Chondrocyte (in vitro differentiated cells): ENCODE results near the gene OPHN1. TPM values are rescaled to one million over a fixed set of nuclear protein-coding genes. Genes with fewer than 3 reads are reported as not detected.
"Not testable (repeated sequence)": the region's sequence is repeated elsewhere in the genome, so short reads cannot be mapped to it uniquely, and the experiment has no call there.

Experiments used
- DNase-seq: peaks from one replicate; pipeline ENCODE4 v3.0.0; 2021; ENCODE audit warnings: mixed read lengths, low spot score
- H3K27ac Mint-ChIP-seq: one replicate; pipeline ENCODE4 v1.8.0; 2021; ENCODE audit warnings: mild to moderate bottlenecking, moderate library complexity, mixed read lengths; ENCODE audit not compliant: unreplicated experiment
- H3K27me3 Mint-ChIP-seq: 2 replicates; pipeline ENCODE4 v1.8.0; 2021; ENCODE audit warnings: low read depth, mixed read lengths
- H3K36me3 Mint-ChIP-seq: 2 replicates; pipeline ENCODE4 v1.8.0; 2021; ENCODE audit warnings: low read depth, mixed read lengths
- H3K4me1 Mint-ChIP-seq: 2 replicates; pipeline ENCODE4 v1.8.0; 2021; ENCODE audit warnings: low read depth, mild to moderate bottlenecking, mixed read lengths
- H3K4me3 Mint-ChIP-seq: one replicate; pipeline ENCODE4 v1.8.0; 2021; ENCODE audit warnings: mild to moderate bottlenecking, moderate library complexity, mixed read lengths; ENCODE audit not compliant: unreplicated experiment
- H3K9me3 Mint-ChIP-seq: 2 replicates; pipeline ENCODE4 v1.8.0; 2021; ENCODE audit warnings: low read depth, mixed read lengths
- total RNA-seq: library from RNA; stranded (reverse); gene quantifications from 3 replicates; pipeline ENCODE4 v1.2.1, GENCODE V29; 2021
- TF ChIP-seq, protein P1 (sequence below): fragments of 200-600 bp; sonication (generic); IDR thresholded peaks from 2 replicates; pipeline ENCODE4 v1.5.0; 2021; ENCODE audit warnings: antibody characterized with exemption, mild to moderate bottlenecking, moderate library complexity

Gene OPHN1
- total RNA-seq, 1 donor from 2014 or later = 6.1 TPM

- no peak for DNase-seq
- TF ChIP-seq, protein P1, sequence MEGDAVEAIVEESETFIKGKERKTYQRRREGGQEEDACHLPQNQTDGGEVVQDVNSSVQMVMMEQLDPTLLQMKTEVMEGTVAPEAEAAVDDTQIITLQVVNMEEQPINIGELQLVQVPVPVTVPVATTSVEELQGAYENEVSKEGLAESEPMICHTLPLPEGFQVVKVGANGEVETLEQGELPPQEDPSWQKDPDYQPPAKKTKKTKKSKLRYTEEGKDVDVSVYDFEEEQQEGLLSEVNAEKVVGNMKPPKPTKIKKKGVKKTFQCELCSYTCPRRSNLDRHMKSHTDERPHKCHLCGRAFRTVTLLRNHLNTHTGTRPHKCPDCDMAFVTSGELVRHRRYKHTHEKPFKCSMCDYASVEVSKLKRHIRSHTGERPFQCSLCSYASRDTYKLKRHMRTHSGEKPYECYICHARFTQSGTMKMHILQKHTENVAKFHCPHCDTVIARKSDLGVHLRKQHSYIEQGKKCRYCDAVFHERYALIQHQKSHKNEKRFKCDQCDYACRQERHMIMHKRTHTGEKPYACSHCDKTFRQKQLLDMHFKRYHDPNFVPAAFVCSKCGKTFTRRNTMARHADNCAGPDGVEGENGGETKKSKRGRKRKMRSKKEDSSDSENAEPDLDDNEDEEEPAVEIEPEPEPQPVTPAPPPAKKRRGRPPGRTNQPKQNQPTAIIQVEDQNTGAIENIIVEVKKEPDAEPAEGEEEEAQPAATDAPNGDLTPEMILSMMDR = no peak
- H3K27ac Mint-ChIP-seq = no peak overlapping the region
- H3K36me3 Mint-ChIP-seq = no peaks in the 10 kb centered on the region
- H3K4me3 Mint-ChIP-seq = no peak overlapping the region
- H3K27me3 Mint-ChIP-seq = no peaks in the 10 kb centered on the region
- peaks cover 8% of the 10 kb centered on the region for H3K4me1 Mint-ChIP-seq
- H3K9me3 Mint-ChIP-seq = peaks cover 7% of the 10 kb centered on the region
Measured at GRCh38 chrX:68398291-68398690, 35.0 kb downstream of the OPHN1 start.

DNA sequence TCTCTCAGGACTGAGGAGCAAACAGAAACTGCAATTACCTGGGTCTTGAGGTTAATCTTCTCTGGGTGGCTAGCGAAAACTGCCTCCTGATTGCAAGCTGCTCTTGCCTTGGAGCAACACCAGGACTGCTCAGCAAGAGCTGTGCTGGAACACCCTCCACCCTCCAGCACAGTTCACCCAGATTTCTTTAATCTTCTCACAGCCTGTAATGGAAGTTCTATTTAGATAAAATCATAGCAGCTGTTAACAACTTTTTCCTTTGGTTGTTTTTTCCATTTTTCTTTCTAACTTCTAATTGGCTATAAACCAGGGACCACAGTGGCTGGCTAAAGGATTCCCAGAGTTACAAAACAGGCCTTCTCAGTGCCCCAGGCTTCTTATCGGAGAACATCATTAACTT is 36.3 kb downstream of the OPHN1 start:
- Mint-ChIP-seq H3K4me1 (no peaks in the 10 kb centered on the region), H3K9me3 (peaks cover 6% of the 10 kb centered on the region), H3K27ac (no peak overlapping the region), H3K4me3 (no peak overlapping the region), H3K36me3 (no peaks in the 10 kb centered on the region), H3K27me3 (no peaks in the 10 kb centered on the region)
- no peak for DNase-seq
- TF ChIP-seq, protein P1 = no peak

GRCh38 chrX:68389419-68389960 is 43.8 kb downstream of the OPHN1 start:
- not testable (repeated sequence) for H3K4me3 Mint-ChIP-seq, H3K27me3 Mint-ChIP-seq, H3K9me3 Mint-ChIP-seq, DNase-seq, H3K36me3 Mint-ChIP-seq
- Mint-ChIP-seq H3K27ac (peak overlapping the region; percentile 64), H3K4me1 (peaks cover 14% of the 10 kb centered on the region)

- peaks cover 5% of the 10 kb centered on the region for H3K9me3 Mint-ChIP-seq
Measured at GRCh38 chrX:68387776-68388175, 45.5 kb downstream of the OPHN1 start.

GRCh38 chrX:68383540-68383939 is 49.8 kb downstream of the OPHN1 start:
- Mint-ChIP-seq H3K36me3 (peaks cover 2% of the 10 kb centered on the region), H3K27me3 (no peaks in the 10 kb centered on the region), H3K9me3 (peaks cover 10% of the 10 kb centered on the region), H3K27ac (no peak overlapping the region), H3K4me1 (peaks cover 10% of the 10 kb centered on the region), H3K4me3 (no peak overlapping the region)
- DNase-seq = no peak
- TF ChIP-seq, protein P1 = no peak

More at GRCh38 chrX:68387776-68388175, 45.5 kb downstream of the OPHN1 start:
- H3K27ac Mint-ChIP-seq = peak overlapping the region; percentile 3
- peaks cover 2% of the 10 kb centered on the region for H3K36me3 Mint-ChIP-seq
- no peak overlapping the region for H3K4me3 Mint-ChIP-seq
- H3K27me3 Mint-ChIP-seq = no peaks in the 10 kb centered on the region
- DNase-seq = no peak
- peaks cover 14% of the 10 kb centered on the region for H3K4me1 Mint-ChIP-seq
- TF ChIP-seq, protein P1 = no peak

- not testable (repeated sequence) for H3K36me3 Mint-ChIP-seq, H3K9me3 Mint-ChIP-seq, H3K27me3 Mint-ChIP-seq, H3K4me3 Mint-ChIP-seq, H3K27ac Mint-ChIP-seq, DNase-seq, H3K4me1 Mint-ChIP-seq
Measured at GRCh38 chrX:68377579-68377978, 55.7 kb downstream of the OPHN1 start.
